CMK (cell line): ENCODE data around the gene BNIP1.

ENCODE experiments used
- DNase-seq: peaks from one replicate; pipeline ENCODE4 v3.0.0-alpha.2; 2010; ENCODE audit warnings: low read depth

Gene BNIP1

DNA sequence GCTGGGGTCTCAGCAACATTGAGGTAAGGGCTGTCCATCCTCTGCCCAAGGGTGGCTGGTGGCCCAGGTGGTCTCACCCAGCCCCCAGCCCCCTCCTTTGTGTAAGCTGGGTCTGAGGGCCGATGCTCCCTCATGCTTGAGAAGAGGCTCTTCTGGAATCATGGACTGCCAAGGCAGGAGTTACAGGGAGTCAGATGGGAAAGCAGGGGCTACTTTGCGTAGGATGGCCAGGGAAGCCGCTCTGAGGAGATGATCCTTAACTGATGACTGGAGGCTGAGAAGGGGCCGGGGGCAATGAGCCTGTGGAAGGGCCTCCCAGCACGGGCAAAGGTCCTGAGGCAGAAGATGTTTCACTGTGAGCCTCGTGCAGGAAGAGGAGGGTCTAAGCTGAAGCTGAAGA, 67.0 kb downstream of the BNIP1 start:
- no peak for DNase-seq

DNA sequence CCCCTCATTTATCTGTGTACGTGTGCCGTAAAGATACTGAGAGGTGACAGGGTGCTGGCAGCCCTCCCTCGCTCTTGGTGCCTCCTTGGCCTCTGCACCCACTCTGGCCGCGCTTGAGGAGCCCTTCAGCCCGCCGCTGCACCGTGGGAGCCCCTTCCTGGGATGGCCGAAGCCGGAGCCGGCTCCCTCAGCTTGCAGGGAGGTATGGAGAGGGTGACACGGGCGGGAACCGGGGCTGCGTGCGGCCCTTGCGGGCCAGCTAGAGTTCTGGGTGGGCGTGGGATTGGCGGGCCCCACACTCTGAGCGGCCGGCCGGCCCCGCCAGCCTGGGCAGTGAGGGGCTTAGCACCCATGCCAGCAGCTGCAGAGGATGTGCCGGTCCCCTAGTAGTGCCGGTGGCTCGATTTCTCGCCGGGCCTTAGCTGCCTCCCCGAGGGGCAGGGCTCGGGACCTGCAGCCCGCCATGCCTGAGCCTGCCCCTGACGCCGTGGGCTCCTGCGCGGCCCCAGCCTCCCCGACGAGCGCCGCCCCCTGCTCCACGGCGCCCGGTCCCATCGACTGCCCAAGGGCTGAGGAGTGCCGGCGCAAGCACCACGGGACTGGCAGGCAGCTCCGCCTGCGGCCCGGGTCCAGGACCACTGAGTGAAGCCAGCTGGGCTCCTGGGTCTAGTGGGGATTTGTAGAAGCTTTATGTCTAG, 69.1 kb downstream of the BNIP1 start:
- no peak for DNase-seq
